ENCODE measurements around the gene KRTAP4-8. TPM values are rescaled to one million over a fixed set of nuclear protein-coding genes. Genes with fewer than 3 reads are reported as not detected.
"Not testable (repeated sequence)": the region's sequence is repeated elsewhere in the genome, so short reads cannot be mapped to it uniquely, and the experiment has no call there.

KRTAP4-8 gene
- polyA plus RNA-seq, 2 donors = not detected

DNA sequence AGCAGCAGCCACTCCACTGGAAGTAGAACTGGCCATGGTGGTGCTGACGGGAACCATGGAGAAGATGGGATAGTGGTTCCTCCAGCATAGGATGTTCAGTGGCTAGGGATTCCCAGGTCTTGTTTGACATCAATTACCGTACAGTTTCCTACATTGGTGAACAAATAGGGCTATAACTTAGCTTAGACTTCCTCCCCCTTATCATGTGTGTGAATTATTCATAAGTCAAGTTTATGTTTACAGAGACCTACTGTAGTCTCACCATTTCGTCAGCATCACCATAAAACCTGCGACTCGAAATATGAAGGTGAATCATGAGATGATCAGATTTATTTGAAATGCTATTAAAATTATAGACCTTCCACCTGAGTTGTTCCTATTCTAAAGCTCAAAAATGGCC lies 39.2 kb downstream of the KRTAP4-8 start:
- Histone ChIP-seq H3K9me3 (ENCODE audit: control insufficient read depth in 2 of 2, insufficient read depth in 1 of 2, low read depth in 1 of 2, low read length in 1 of 2) (no peaks in the 10 kb centered on the region), H3K4me3 (ENCODE audit: low read depth in 1 of 2, low read length in 2 of 2) (no peak overlapping the region), H3K27me3 (ENCODE audit: control insufficient read depth in 1 of 2, insufficient read depth in 2 of 2, low read length in 2 of 2) (no peaks in the 10 kb centered on the region), H3K27ac (ENCODE audit: low read depth in 2 of 2, low read length in 1 of 2) (no peak overlapping the region), H3K36me3 (ENCODE audit: control insufficient read depth in 2 of 2, insufficient read depth in 2 of 2, low read length in 1 of 2) (no peaks in the 10 kb centered on the region), H3K4me1 (ENCODE audit: control insufficient read depth in 2 of 2, insufficient read depth in 2 of 2, low read length in 1 of 2) (no peaks in the 10 kb centered on the region)
- 87 to 93% methylated on average over 5 of the region's 5 CpGs for WGBS, 2 donors

DNA sequence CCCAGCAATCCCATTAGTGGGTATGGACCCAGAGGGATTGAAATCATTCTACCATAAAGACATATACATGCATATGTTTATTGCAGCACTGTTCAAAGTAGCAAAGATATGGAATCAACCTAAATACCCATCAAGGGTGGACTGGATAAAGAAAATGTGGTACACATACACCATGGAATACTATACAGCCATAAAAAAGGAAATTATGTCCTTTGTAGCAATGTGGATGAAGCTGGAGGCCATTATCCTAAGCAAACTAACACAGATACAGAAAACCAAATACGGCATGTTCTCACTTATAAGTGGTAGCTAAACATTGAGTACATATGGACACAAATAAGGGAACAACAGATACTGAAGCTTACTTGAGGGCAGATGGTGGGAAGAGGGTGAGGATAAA lies 40.4 kb downstream of the KRTAP4-8 start:
- H3K4me3 ChIP-seq (ENCODE audit: low read depth in 1 of 2, low read length in 2 of 2) = no peak overlapping the region
- no peaks in the 10 kb centered on the region for H3K36me3 ChIP-seq (ENCODE audit: control insufficient read depth in 2 of 2, insufficient read depth in 2 of 2, low read length in 1 of 2)
- no peak overlapping the region for H3K27ac ChIP-seq (ENCODE audit: low read depth in 2 of 2, low read length in 1 of 2)
- WGBS, 2 donors = 97% methylated on average over 1 of the region's 1 CpG
- H3K27me3 ChIP-seq (ENCODE audit: control insufficient read depth in 1 of 2, insufficient read depth in 2 of 2, low read length in 2 of 2) = no peaks in the 10 kb centered on the region
- H3K4me1 ChIP-seq (ENCODE audit: control insufficient read depth in 2 of 2, insufficient read depth in 2 of 2, low read length in 1 of 2) = no peaks in the 10 kb centered on the region
- H3K9me3 ChIP-seq (ENCODE audit: control insufficient read depth in 2 of 2, insufficient read depth in 1 of 2, low read depth in 1 of 2, low read length in 1 of 2) = no peaks in the 10 kb centered on the region

DNA sequence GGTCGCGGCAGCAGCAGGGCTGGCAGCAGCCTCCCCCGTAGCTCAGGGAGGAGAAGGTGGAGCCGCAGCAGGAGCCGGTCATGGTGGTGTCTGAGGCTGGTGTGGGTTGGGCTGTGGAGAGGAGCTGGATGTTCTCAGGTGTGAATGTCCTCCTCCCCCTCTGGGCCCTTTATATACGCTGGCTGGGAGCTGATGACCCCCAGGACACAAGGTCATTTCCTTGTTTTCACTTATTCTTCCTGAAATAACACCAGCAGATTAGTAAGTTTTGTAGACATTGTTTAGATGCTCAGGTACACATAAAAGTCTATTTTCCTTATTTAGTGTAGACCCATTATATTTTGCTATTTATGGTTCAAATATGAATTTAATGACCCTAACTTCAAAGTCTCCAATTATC lies 42.8 kb downstream of the KRTAP4-8 start, which contains the start of gene KRTAP2-2:
Gene KRTAP2-2 (minus strand): TSS at position 101 of the 400 bp plus-strand sequence. CDS start 19 bp downstream, at position 82.
- H3K36me3 ChIP-seq (ENCODE audit: control insufficient read depth in 2 of 2, insufficient read depth in 2 of 2, low read length in 1 of 2); H3K4me3 ChIP-seq (ENCODE audit: low read depth in 1 of 2, low read length in 2 of 2); H3K27ac ChIP-seq (ENCODE audit: low read depth in 2 of 2, low read length in 1 of 2); H3K9me3 ChIP-seq (ENCODE audit: control insufficient read depth in 2 of 2, insufficient read depth in 1 of 2, low read depth in 1 of 2, low read length in 1 of 2); H3K27me3 ChIP-seq (ENCODE audit: control insufficient read depth in 1 of 2, insufficient read depth in 2 of 2, low read length in 2 of 2); H3K4me1 ChIP-seq (ENCODE audit: control insufficient read depth in 2 of 2, insufficient read depth in 2 of 2, low read length in 1 of 2): not testable (repeated sequence)
- 55 to 71% methylated on average over 1 of the region's 6 CpGs for WGBS, 2 donors

DNA sequence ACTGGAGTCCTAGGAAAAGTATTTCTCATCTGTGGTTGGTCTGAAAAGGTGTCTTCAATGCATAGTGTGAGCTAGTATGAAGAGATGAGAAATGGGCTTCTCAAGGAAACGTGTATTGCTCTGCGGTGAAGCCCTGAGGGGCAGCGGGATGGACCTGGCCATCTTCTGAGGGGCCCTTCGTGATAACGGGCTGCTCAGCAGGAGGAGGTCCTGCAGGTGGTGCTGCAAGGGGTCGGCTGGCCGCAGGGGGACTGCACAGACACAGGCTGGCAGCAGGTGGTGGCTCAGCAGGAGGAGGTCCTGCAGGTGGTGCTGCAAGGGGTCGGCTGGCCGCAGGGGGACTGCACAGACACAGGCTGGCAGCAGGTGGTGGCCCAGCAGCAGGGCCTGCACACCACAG lies 43.4 kb downstream of the KRTAP4-8 start:
- not testable (repeated sequence) for H3K4me3 ChIP-seq (ENCODE audit: low read depth in 1 of 2, low read length in 2 of 2); H3K36me3 ChIP-seq (ENCODE audit: control insufficient read depth in 2 of 2, insufficient read depth in 2 of 2, low read length in 1 of 2); H3K27ac ChIP-seq (ENCODE audit: low read depth in 2 of 2, low read length in 1 of 2); H3K4me1 ChIP-seq (ENCODE audit: control insufficient read depth in 2 of 2, insufficient read depth in 2 of 2, low read length in 1 of 2); H3K9me3 ChIP-seq (ENCODE audit: control insufficient read depth in 2 of 2, insufficient read depth in 1 of 2, low read depth in 1 of 2, low read length in 1 of 2); H3K27me3 ChIP-seq (ENCODE audit: control insufficient read depth in 1 of 2, insufficient read depth in 2 of 2, low read length in 2 of 2)
- WGBS, 2 donors = 65 to 82% methylated on average over 7 to 9 of the region's 9 CpGs

DNA sequence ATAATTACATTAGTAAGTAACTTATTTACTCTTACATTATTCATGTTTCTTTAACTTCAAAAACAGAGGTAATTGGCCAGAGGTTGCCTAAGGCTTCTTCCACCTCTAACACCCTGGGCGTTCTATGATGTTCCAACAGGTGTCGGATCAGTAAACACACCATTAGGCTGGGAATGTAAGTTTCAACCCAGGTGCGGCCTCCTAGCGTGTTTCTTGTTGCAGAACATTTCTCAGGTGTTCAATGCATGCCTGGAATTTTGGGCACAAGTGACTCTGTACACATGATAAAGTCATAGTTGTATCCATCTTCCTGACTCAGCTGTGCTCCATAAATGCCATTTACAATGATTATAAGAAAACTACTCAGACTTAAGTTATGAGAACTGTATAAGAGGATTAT lies 43.9 kb downstream of the KRTAP4-8 start:
- H3K4me1 ChIP-seq (ENCODE audit: control insufficient read depth in 2 of 2, insufficient read depth in 2 of 2, low read length in 1 of 2) = no peaks in the 10 kb centered on the region
- H3K4me3 ChIP-seq (ENCODE audit: low read depth in 1 of 2, low read length in 2 of 2) = no peak overlapping the region
- H3K27ac ChIP-seq (ENCODE audit: low read depth in 2 of 2, low read length in 1 of 2) = no peak overlapping the region
- H3K9me3 ChIP-seq (ENCODE audit: control insufficient read depth in 2 of 2, insufficient read depth in 1 of 2, low read depth in 1 of 2, low read length in 1 of 2) = no peaks in the 10 kb centered on the region
- no peaks in the 10 kb centered on the region for H3K27me3 ChIP-seq (ENCODE audit: control insufficient read depth in 1 of 2, insufficient read depth in 2 of 2, low read length in 2 of 2)
- 78 to 85% methylated on average over 4 of the region's 4 CpGs for WGBS, 2 donors
- no peaks in the 10 kb centered on the region for H3K36me3 ChIP-seq (ENCODE audit: control insufficient read depth in 2 of 2, insufficient read depth in 2 of 2, low read length in 1 of 2)

DNA sequence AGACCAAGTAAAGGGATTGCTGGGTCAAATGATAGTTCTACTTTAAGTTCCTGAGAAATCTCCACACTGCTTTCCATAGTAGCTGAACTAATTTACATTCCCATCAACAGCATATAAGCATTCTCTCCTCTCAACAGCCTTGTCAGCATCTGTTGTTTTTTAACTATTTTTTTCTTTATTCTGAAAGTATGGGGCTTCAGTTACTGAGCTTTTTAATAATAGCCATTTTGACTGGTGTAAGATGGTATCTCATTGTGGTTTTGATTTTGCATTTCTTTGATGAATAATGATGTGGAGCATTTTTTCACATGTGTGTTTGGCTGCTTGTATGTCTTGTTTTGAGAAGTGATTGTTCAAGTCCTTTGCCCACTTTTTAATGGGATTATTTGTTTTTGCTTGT lies 45.4 kb downstream of the KRTAP4-8 start:
- no peaks in the 10 kb centered on the region for H3K9me3 ChIP-seq (ENCODE audit: control insufficient read depth in 2 of 2, insufficient read depth in 1 of 2, low read depth in 1 of 2, low read length in 1 of 2)
- no peak overlapping the region for H3K4me3 ChIP-seq (ENCODE audit: low read depth in 1 of 2, low read length in 2 of 2)
- H3K27ac ChIP-seq (ENCODE audit: low read depth in 2 of 2, low read length in 1 of 2) = no peak overlapping the region
- no peaks in the 10 kb centered on the region for H3K36me3 ChIP-seq (ENCODE audit: control insufficient read depth in 2 of 2, insufficient read depth in 2 of 2, low read length in 1 of 2)
- no peaks in the 10 kb centered on the region for H3K4me1 ChIP-seq (ENCODE audit: control insufficient read depth in 2 of 2, insufficient read depth in 2 of 2, low read length in 1 of 2)
- no peaks in the 10 kb centered on the region for H3K27me3 ChIP-seq (ENCODE audit: control insufficient read depth in 1 of 2, insufficient read depth in 2 of 2, low read length in 2 of 2)

DNA sequence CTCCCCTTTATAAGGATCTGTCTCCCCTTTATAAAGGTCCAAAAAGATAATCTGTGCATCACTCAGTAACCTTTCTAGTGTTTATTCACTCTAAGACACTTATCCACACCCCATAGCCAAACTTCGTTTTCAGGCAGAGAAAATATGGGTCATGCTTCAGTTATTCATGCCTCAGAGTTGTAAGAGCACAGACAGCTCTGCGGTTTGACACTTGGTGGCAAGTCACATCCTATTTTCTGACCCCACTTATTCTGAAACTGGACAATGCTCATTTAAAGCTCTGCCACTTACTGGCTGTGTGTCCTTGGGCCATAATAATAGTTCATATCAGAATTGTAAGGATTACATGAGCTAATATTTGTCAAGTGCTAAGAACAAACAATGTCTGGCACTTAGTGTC lies 48.8 kb downstream of the KRTAP4-8 start:
- no peak overlapping the region for H3K27ac ChIP-seq (ENCODE audit: low read depth in 2 of 2, low read length in 1 of 2)
- H3K9me3 ChIP-seq (ENCODE audit: control insufficient read depth in 2 of 2, insufficient read depth in 1 of 2, low read depth in 1 of 2, low read length in 1 of 2) = no peaks in the 10 kb centered on the region
- no peak overlapping the region for H3K4me3 ChIP-seq (ENCODE audit: low read depth in 1 of 2, low read length in 2 of 2)
- no peaks in the 10 kb centered on the region for H3K36me3 ChIP-seq (ENCODE audit: control insufficient read depth in 2 of 2, insufficient read depth in 2 of 2, low read length in 1 of 2)
- WGBS, 2 donors = 33 to 39% methylated on average over 2 of the region's 2 CpGs
- H3K27me3 ChIP-seq (ENCODE audit: control insufficient read depth in 1 of 2, insufficient read depth in 2 of 2, low read length in 2 of 2) = no peaks in the 10 kb centered on the region
- no peaks in the 10 kb centered on the region for H3K4me1 ChIP-seq (ENCODE audit: control insufficient read depth in 2 of 2, insufficient read depth in 2 of 2, low read length in 1 of 2)

DNA sequence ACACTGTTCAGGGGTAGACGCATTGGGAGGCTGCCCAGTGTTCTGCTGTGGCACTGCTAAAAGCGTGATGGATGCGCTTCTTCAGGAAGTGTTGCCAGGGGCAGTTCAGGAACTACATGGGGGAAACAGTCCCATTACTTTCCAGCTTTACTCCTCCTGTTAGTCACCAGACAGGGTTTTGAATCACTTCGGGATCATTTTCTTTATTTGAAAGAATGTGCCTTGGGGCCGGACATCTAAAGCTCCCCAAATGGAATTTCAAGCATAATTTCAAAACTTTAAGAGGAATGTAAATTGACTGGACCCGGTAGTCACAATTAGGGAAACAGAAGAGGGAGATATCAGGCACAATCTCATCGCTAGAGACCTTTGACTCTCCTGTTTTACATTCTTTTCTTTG lies 49.5 kb downstream of the KRTAP4-8 start:
- no peaks in the 10 kb centered on the region for H3K4me1 ChIP-seq (ENCODE audit: control insufficient read depth in 2 of 2, insufficient read depth in 2 of 2, low read length in 1 of 2)
- H3K36me3 ChIP-seq (ENCODE audit: control insufficient read depth in 2 of 2, insufficient read depth in 2 of 2, low read length in 1 of 2) = no peaks in the 10 kb centered on the region
- no peak overlapping the region for H3K4me3 ChIP-seq (ENCODE audit: low read depth in 1 of 2, low read length in 2 of 2)
- 48 to 60% methylated on average over 7 of the region's 7 CpGs for WGBS, 2 donors
- H3K9me3 ChIP-seq (ENCODE audit: control insufficient read depth in 2 of 2, insufficient read depth in 1 of 2, low read depth in 1 of 2, low read length in 1 of 2) = no peaks in the 10 kb centered on the region
- no peak overlapping the region for H3K27ac ChIP-seq (ENCODE audit: low read depth in 2 of 2, low read length in 1 of 2)
- H3K27me3 ChIP-seq (ENCODE audit: control insufficient read depth in 1 of 2, insufficient read depth in 2 of 2, low read length in 2 of 2) = no peaks in the 10 kb centered on the region

Other genes starting within 250 kb of the KRTAP4-8 start
- not detected for gene KRT12, start 230.9 kb downstream of the KRTAP4-8 start, polyA plus RNA-seq
- under 1 TPM; 0.07 to 0.28 TPM for gene KRT20, start 212.9 kb downstream of the KRTAP4-8 start, polyA plus RNA-seq
- gene KRT23, start 160.5 kb downstream of the KRTAP4-8 start, polyA plus RNA-seq = 10 to 100 TPM in 1 of 2 donors, 1 to 10 TPM in 1; 5.1 to 23.6 TPM
- gene KRT39, start 131.2 kb downstream of the KRTAP4-8 start, polyA plus RNA-seq = not detected
- gene KRT40, start 113.8 kb downstream of the KRTAP4-8 start, polyA plus RNA-seq = under 1 TPM; 0.18 to 0.20 TPM
- not detected for gene KRTAP3-3, start 104.0 kb downstream of the KRTAP4-8 start, polyA plus RNA-seq
- gene KRTAP3-2, start 98.2 kb downstream of the KRTAP4-8 start, polyA plus RNA-seq = 10 to 100 TPM in 1 of 2 donors, 1 to 10 TPM in 1; 1.8 to 43.5 TPM
- gene KRTAP3-1, start 89.0 kb downstream of the KRTAP4-8 start, polyA plus RNA-seq = under 1 TPM in 1 of 2 donors, not detected in 1; 0.39 TPM
- under 1 TPM in 1 of 2 donors, not detected in 1; 0.09 TPM for gene KRTAP1-5, start 70.9 kb downstream of the KRTAP4-8 start, polyA plus RNA-seq
- gene KRTAP1-4, start 67.9 kb downstream of the KRTAP4-8 start, polyA plus RNA-seq = not detected
- not detected for gene KRTAP1-3, start 63.3 kb downstream of the KRTAP4-8 start, polyA plus RNA-seq
- gene KRTAP1-1, start 56.7 kb downstream of the KRTAP4-8 start, polyA plus RNA-seq = under 1 TPM; 0.04 to 0.16 TPM
- gene KRTAP2-1, start 50.8 kb downstream of the KRTAP4-8 start, polyA plus RNA-seq = not detected
- not detected for gene KRTAP2-2, start 42.9 kb downstream of the KRTAP4-8 start, polyA plus RNA-seq
- under 1 TPM in 1 of 2 donors, not detected in 1; 0.10 TPM for gene KRTAP2-3, start 38.0 kb downstream of the KRTAP4-8 start, polyA plus RNA-seq
- not detected for gene KRTAP2-4, start 32.3 kb downstream of the KRTAP4-8 start, polyA plus RNA-seq
- gene KRTAP4-7, start 14.0 kb downstream of the KRTAP4-8 start, polyA plus RNA-seq = not detected
- not detected for gene KRTAP4-16, start 4.1 kb upstream of the KRTAP4-8 start, polyA plus RNA-seq
- gene KRTAP4-9, start 7.2 kb upstream of the KRTAP4-8 start, polyA plus RNA-seq = not detected
- gene KRTAP4-11, start 20.2 kb upstream of the KRTAP4-8 start, polyA plus RNA-seq = not detected
- gene KRTAP4-12, start 26.0 kb upstream of the KRTAP4-8 start, polyA plus RNA-seq = not detected
- gene KRTAP4-6, start 42.4 kb upstream of the KRTAP4-8 start, polyA plus RNA-seq = not detected
- gene KRTAP4-5, start 51.7 kb upstream of the KRTAP4-8 start, polyA plus RNA-seq = not detected
- gene KRTAP4-4, start 62.6 kb upstream of the KRTAP4-8 start, polyA plus RNA-seq = not detected
- gene KRTAP4-3, start 70.1 kb upstream of the KRTAP4-8 start, polyA plus RNA-seq = not detected
- not detected for gene KRTAP4-2, start 80.1 kb upstream of the KRTAP4-8 start, polyA plus RNA-seq
- not detected for gene KRTAP4-1, start 86.8 kb upstream of the KRTAP4-8 start, polyA plus RNA-seq
- gene KRTAP9-1, start 91.7 kb upstream of the KRTAP4-8 start, polyA plus RNA-seq = not detected
- not detected for gene KRTAP9-2, start 128.5 kb upstream of the KRTAP4-8 start, polyA plus RNA-seq
- not detected for gene KRTAP9-3, start 134.3 kb upstream of the KRTAP4-8 start, polyA plus RNA-seq
- not detected for gene KRTAP9-8, start 139.9 kb upstream of the KRTAP4-8 start, polyA plus RNA-seq
- not detected for gene KRTAP9-4, start 151.5 kb upstream of the KRTAP4-8 start, polyA plus RNA-seq
- gene KRTAP9-9, start 157.2 kb upstream of the KRTAP4-8 start, polyA plus RNA-seq = not detected
- gene KRTAP9-6, start 167.2 kb upstream of the KRTAP4-8 start, polyA plus RNA-seq = not detected
- gene KRTAP9-7, start 177.6 kb upstream of the KRTAP4-8 start, polyA plus RNA-seq = not detected
- gene KRTAP29-1, start 204.7 kb upstream of the KRTAP4-8 start, polyA plus RNA-seq = not detected
- gene KRTAP16-1, start 211.2 kb upstream of the KRTAP4-8 start, polyA plus RNA-seq = not detected
- gene KRTAP17-1, start 217.6 kb upstream of the KRTAP4-8 start, polyA plus RNA-seq = not detected